Activated CD4-positive, alpha-beta memory T cell treated with anti-CD3 and anti-CD28 coated beads for 36 hours (primary cell): ENCODE results near the gene POLR3B. TPM values are rescaled to one million over a fixed set of nuclear protein-coding genes. Genes with fewer than 3 reads are reported as not detected.
"Not testable (repeated sequence)": the region's sequence is repeated elsewhere in the genome, so short reads cannot be mapped to it uniquely, and the experiment has no call there.

ENCODE experiments used
- CTCF ChIA-PET: fragments of 350-600 bp; sonication (Branson Sonifier 250); formaldehyde crosslinking; loops from one replicate; lab custom pipeline; 2021; ENCODE audit warnings: antibody characterized with exemption, inconsistent platforms; lab: Charles Lee
- POLR2A ChIA-PET: fragments of 350-600 bp; sonication (Branson Sonifier 250); formaldehyde crosslinking; loops from one replicate; lab custom pipeline; 2021; ENCODE audit warnings: antibody characterized with exemption; lab: Charles Lee
- DNase-seq: peaks from one replicate; pipeline ENCODE4 v3.0.0-alpha.2; 2020
- H3K27ac Mint-ChIP-seq: one replicate; pipeline ENCODE4 v1.8.0; 2021; ENCODE audit warnings: mixed read lengths
- H3K27me3 Mint-ChIP-seq: one replicate; pipeline ENCODE4 v1.8.0; 2021; ENCODE audit warnings: mixed read lengths
- H3K36me3 Mint-ChIP-seq: one replicate; pipeline ENCODE4 v1.8.0; 2021; ENCODE audit warnings: mixed read lengths
- H3K4me1 Mint-ChIP-seq: one replicate; pipeline ENCODE4 v1.8.0; 2021; ENCODE audit warnings: low read depth, mixed read lengths
- H3K4me3 Mint-ChIP-seq: one replicate; pipeline ENCODE4 v1.8.0; 2021; ENCODE audit warnings: mild to moderate bottlenecking, mixed read lengths
- H3K9me3 Mint-ChIP-seq: one replicate; pipeline ENCODE4 v1.8.0; 2021; ENCODE audit warnings: mixed read lengths
- intact Hi-C: fragments of 100-400 bp; cut with micrococcal nuclease; formaldehyde crosslinking; loops from one replicate; pipeline ENCODE4 v1.15.1; 2023
- total RNA-seq, 2 experiments: library from RNA; stranded (reverse); gene quantifications; one replicate each; pipeline ENCODE4 v1.2.3, GENCODE V29; 2021

The POLR3B gene
- total RNA-seq, 2 experiments from 2014 or later = 6.2 to 7.3 TPM

- DNase-seq = no peak
- Mint-ChIP-seq H3K4me1 (no peaks in the 10 kb centered on the region), H3K9me3 (no peaks in the 10 kb centered on the region), H3K4me3 (no peak overlapping the region), H3K36me3 (peaks cover 12% of the 10 kb centered on the region), H3K27me3 (no peaks in the 10 kb centered on the region), H3K27ac (no peak overlapping the region)
- POLR2A ChIA-PET = no interaction called here
- CTCF ChIA-PET = interaction anchor here (0.6 kb wide), 2 partner anchors 39 to 1193 kb away, joined by 3 to 4 read pairs; no protein-coding TSS in a partner anchor
- intact Hi-C loops = no loop called here
Measured at GRCh38 chr12:106445959-106446358, 88.4 kb downstream of the POLR3B start.

GRCh38 chr12:106446419-106447092 is 89.0 kb downstream of the POLR3B start:
- no peak overlapping the region for H3K27ac Mint-ChIP-seq
- H3K27me3 Mint-ChIP-seq = no peaks in the 10 kb centered on the region
- no peak for DNase-seq
- peaks cover 12% of the 10 kb centered on the region for H3K36me3 Mint-ChIP-seq
- intact Hi-C loops = no loop called here
- H3K9me3 Mint-ChIP-seq = no peaks in the 10 kb centered on the region
- H3K4me3 Mint-ChIP-seq = no peak overlapping the region
- no peaks in the 10 kb centered on the region for H3K4me1 Mint-ChIP-seq
- ChIA-PET CTCF (interaction anchor here (0.6 to 0.8 kb wide), 3 partner anchors 38 to 1193 kb away, joined by 3 to 4 read pairs (median 3); no protein-coding TSS in a partner anchor), POLR2A (no interaction called here)

- no peak for DNase-seq
- Mint-ChIP-seq H3K27ac (no peak overlapping the region), H3K4me1 (no peaks in the 10 kb centered on the region), H3K4me3 (no peak overlapping the region), H3K36me3 (peaks cover 25% of the 10 kb centered on the region), H3K9me3 (no peaks in the 10 kb centered on the region), H3K27me3 (no peaks in the 10 kb centered on the region)
- ChIA-PET POLR2A (no interaction called here), CTCF (interaction anchor here (0.5 kb wide), 1 partner anchor 150 kb away, joined by 3 read pairs; no protein-coding TSS in a partner anchor)
- intact Hi-C loops = no loop called here
Measured at GRCh38 chr12:106452309-106452708, 94.8 kb downstream of the POLR3B start.

- no peak for DNase-seq
Measured at GRCh38 chr12:106455111-106455510, 97.6 kb downstream of the POLR3B start.

GRCh38 chr12:106459124-106459523 is 101.6 kb downstream of the POLR3B start:
- Mint-ChIP-seq H3K4me3 (no peak overlapping the region), H3K9me3 (no peaks in the 10 kb centered on the region), H3K27ac (no peak overlapping the region)

More at GRCh38 chr12:106455111-106455510, 97.6 kb downstream of the POLR3B start:
- CTCF ChIA-PET = no interaction called here
- no peaks in the 10 kb centered on the region for H3K4me1 Mint-ChIP-seq
- intact Hi-C loops = no loop called here
- H3K27ac Mint-ChIP-seq = no peak overlapping the region
- POLR2A ChIA-PET = no interaction called here
- no peaks in the 10 kb centered on the region for H3K27me3 Mint-ChIP-seq
- no peak overlapping the region for H3K4me3 Mint-ChIP-seq
- H3K36me3 Mint-ChIP-seq = peaks cover 26% of the 10 kb centered on the region
- H3K9me3 Mint-ChIP-seq = no peaks in the 10 kb centered on the region

GRCh38 chr12:106459534-106459933 is 102.0 kb downstream of the POLR3B start:
- peaks cover 5% of the 10 kb centered on the region for H3K4me1 Mint-ChIP-seq
- intact Hi-C loops = no loop called here
- H3K27ac Mint-ChIP-seq = no peak overlapping the region

More at GRCh38 chr12:106459124-106459523, 101.6 kb downstream of the POLR3B start:
- no peaks in the 10 kb centered on the region for H3K27me3 Mint-ChIP-seq
- intact Hi-C loops = no loop called here
- CTCF ChIA-PET = no interaction called here
- no peak for DNase-seq
- peaks cover 37% of the 10 kb centered on the region for H3K36me3 Mint-ChIP-seq
- POLR2A ChIA-PET = no interaction called here
- peaks cover 5% of the 10 kb centered on the region for H3K4me1 Mint-ChIP-seq

GRCh38 chr12:106461730-106462129 is 104.2 kb downstream of the POLR3B start:
- Mint-ChIP-seq H3K4me1 (peaks cover 5% of the 10 kb centered on the region), H3K9me3 (peaks cover 4% of the 10 kb centered on the region), H3K27me3 (no peaks in the 10 kb centered on the region), H3K27ac (no peak overlapping the region), H3K36me3 (peaks cover 42% of the 10 kb centered on the region), H3K4me3 (no peak overlapping the region)
- CTCF ChIA-PET = interaction anchor here (1.4 kb wide), 1 partner anchor 380 kb away, joined by 3 read pairs; no protein-coding TSS in a partner anchor
- POLR2A ChIA-PET = no interaction called here
- no peak for DNase-seq
- intact Hi-C loops = no loop called here

More at GRCh38 chr12:106459534-106459933, 102.0 kb downstream of the POLR3B start:
- no peak for DNase-seq
- Mint-ChIP-seq H3K4me3 (no peak overlapping the region), H3K9me3 (no peaks in the 10 kb centered on the region), H3K27me3 (no peaks in the 10 kb centered on the region), H3K36me3 (peaks cover 35% of the 10 kb centered on the region)
- POLR2A ChIA-PET = no interaction called here
- CTCF ChIA-PET = no interaction called here

GRCh38 chr12:106465605-106466004 is 108.1 kb downstream of the POLR3B start:
- peaks cover 66% of the 10 kb centered on the region for H3K36me3 Mint-ChIP-seq
- intact Hi-C loops = not testable (repeated sequence)

GRCh38 chr12:106475662-106476061 is 118.1 kb downstream of the POLR3B start:
- H3K36me3 Mint-ChIP-seq = peaks cover 13% of the 10 kb centered on the region
- DNase-seq, CTCF ChIA-PET, intact Hi-C loops, H3K9me3 Mint-ChIP-seq, H3K27me3 Mint-ChIP-seq, H3K4me3 Mint-ChIP-seq, POLR2A ChIA-PET, H3K4me1 Mint-ChIP-seq, H3K27ac Mint-ChIP-seq: not testable (repeated sequence)

More at GRCh38 chr12:106465605-106466004, 108.1 kb downstream of the POLR3B start:
- H3K27me3 Mint-ChIP-seq, CTCF ChIA-PET, H3K27ac Mint-ChIP-seq, DNase-seq, H3K4me1 Mint-ChIP-seq, H3K4me3 Mint-ChIP-seq, POLR2A ChIA-PET, H3K9me3 Mint-ChIP-seq: not testable (repeated sequence)

- H3K9me3 Mint-ChIP-seq, H3K4me3 Mint-ChIP-seq, intact Hi-C loops, H3K4me1 Mint-ChIP-seq, POLR2A ChIA-PET, DNase-seq, H3K27ac Mint-ChIP-seq, CTCF ChIA-PET, H3K27me3 Mint-ChIP-seq, H3K36me3 Mint-ChIP-seq: not testable (repeated sequence)
Measured at GRCh38 chr12:106477627-106478026, 120.1 kb downstream of the POLR3B start.

- no peaks in the 10 kb centered on the region for H3K9me3 Mint-ChIP-seq
- peaks cover 10% of the 10 kb centered on the region for H3K36me3 Mint-ChIP-seq
- ChIA-PET POLR2A (no interaction called here), CTCF (no interaction called here)
- H3K4me3 Mint-ChIP-seq = no peak overlapping the region
- H3K27me3 Mint-ChIP-seq = no peaks in the 10 kb centered on the region
- no peak for DNase-seq
- no peak overlapping the region for H3K27ac Mint-ChIP-seq
- intact Hi-C loops = no loop called here
- no peaks in the 10 kb centered on the region for H3K4me1 Mint-ChIP-seq
Measured at GRCh38 chr12:106480251-106480650, 122.7 kb downstream of the POLR3B start.

GRCh38 chr12:106481246-106481645 is 123.7 kb downstream of the POLR3B start:
- H3K4me1 Mint-ChIP-seq = no peaks in the 10 kb centered on the region
- no peak for DNase-seq
- CTCF ChIA-PET = no interaction called here

GRCh38 chr12:106487664-106488063 is 130.1 kb downstream of the POLR3B start:
- no peaks in the 10 kb centered on the region for H3K27me3 Mint-ChIP-seq
- peaks cover 2% of the 10 kb centered on the region for H3K36me3 Mint-ChIP-seq
- CTCF ChIA-PET = no interaction called here
- no peaks in the 10 kb centered on the region for H3K4me1 Mint-ChIP-seq
- no peak overlapping the region for H3K27ac Mint-ChIP-seq
- POLR2A ChIA-PET = no interaction called here
- intact Hi-C loops = no loop called here
- no peak overlapping the region for H3K4me3 Mint-ChIP-seq
- DNase-seq = no peak
- H3K9me3 Mint-ChIP-seq = no peaks in the 10 kb centered on the region

More at GRCh38 chr12:106481246-106481645, 123.7 kb downstream of the POLR3B start:
- Mint-ChIP-seq H3K27ac (no peak overlapping the region), H3K9me3 (no peaks in the 10 kb centered on the region), H3K27me3 (no peaks in the 10 kb centered on the region), H3K4me3 (no peak overlapping the region), H3K36me3 (peaks cover 10% of the 10 kb centered on the region)
- POLR2A ChIA-PET = no interaction called here
- intact Hi-C loops = no loop called here
